Measurements from ENCODE around the gene PLPPR4.

- TF ChIP-seq, protein P1, sequence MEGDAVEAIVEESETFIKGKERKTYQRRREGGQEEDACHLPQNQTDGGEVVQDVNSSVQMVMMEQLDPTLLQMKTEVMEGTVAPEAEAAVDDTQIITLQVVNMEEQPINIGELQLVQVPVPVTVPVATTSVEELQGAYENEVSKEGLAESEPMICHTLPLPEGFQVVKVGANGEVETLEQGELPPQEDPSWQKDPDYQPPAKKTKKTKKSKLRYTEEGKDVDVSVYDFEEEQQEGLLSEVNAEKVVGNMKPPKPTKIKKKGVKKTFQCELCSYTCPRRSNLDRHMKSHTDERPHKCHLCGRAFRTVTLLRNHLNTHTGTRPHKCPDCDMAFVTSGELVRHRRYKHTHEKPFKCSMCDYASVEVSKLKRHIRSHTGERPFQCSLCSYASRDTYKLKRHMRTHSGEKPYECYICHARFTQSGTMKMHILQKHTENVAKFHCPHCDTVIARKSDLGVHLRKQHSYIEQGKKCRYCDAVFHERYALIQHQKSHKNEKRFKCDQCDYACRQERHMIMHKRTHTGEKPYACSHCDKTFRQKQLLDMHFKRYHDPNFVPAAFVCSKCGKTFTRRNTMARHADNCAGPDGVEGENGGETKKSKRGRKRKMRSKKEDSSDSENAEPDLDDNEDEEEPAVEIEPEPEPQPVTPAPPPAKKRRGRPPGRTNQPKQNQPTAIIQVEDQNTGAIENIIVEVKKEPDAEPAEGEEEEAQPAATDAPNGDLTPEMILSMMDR (IDR thresholded peaks at IDR 0.05), result no peak
- no peak for TF ChIP-seq POLR2A (IDR thresholded peaks at IDR 0.05)
These were observed 18.2 kb downstream of the PLPPR4 start for GRCh38 chr1:99282536-99282935.
